Central memory CD8-positive, alpha-beta T cell (primary cell): ENCODE data around the gene SERTM2.

ENCODE experiments used
- ATAC-seq: fragments of 150-1000 bp; cut with Tn5 transposase; replicated peaks from 2 replicates; pipeline ENCODE4 v1.10.0; 2022; ENCODE audit warnings: mild to moderate bottlenecking, moderate FRiP score, moderate number of reproducible peaks; ENCODE audit not compliant: poor library complexity, severe bottlenecking; ENCODE audit errors: extremely low read depth
- DNase-seq, 2 donors: peaks; one replicate each; pipeline ENCODE4 v3.0.0; 2021; ENCODE audit warnings: low spot score in 2 of 2
- H3K27ac Mint-ChIP-seq: one replicate; pipeline ENCODE4 v1.8.0; 2022; ENCODE audit warnings: low read depth, mild to moderate bottlenecking, moderate library complexity, mixed read lengths
- H3K27me3 Mint-ChIP-seq: one replicate; pipeline ENCODE4 v1.8.0; 2022; ENCODE audit warnings: mixed read lengths
- H3K36me3 Mint-ChIP-seq: one replicate; pipeline ENCODE4 v1.8.0; 2022; ENCODE audit warnings: mild to moderate bottlenecking, moderate library complexity, mixed read lengths; ENCODE audit not compliant: insufficient read depth
- H3K4me1 Mint-ChIP-seq: one replicate; pipeline ENCODE4 v1.8.0; 2022; ENCODE audit warnings: mixed read lengths
- H3K4me3 Mint-ChIP-seq: one replicate; pipeline ENCODE4 v1.8.0; 2022; ENCODE audit warnings: mild to moderate bottlenecking, moderate library complexity, mixed read lengths
- H3K9me3 Mint-ChIP-seq: one replicate; pipeline ENCODE4 v1.8.0; 2022; ENCODE audit warnings: mixed read lengths

SERTM2 gene

DNA sequence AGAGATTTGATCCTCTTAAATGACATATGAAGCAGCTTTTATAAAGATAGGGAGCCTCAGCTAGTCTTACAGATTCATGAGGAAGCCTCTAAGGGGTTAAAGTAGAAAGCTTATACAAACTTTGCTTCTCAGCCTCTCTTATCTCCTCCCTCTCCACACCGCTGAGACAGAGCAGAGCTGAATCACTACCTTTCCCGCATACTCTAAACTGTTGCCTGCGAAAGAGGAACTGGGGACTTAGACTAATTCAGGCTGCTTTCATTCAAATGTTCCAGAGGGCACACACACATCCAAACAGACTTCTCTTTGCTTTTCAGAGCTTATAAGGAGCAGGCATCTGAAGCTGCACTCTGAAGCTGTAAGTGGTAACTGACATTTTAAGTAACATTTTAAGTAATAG lies at the start of gene SERTM2:
Gene SERTM2, plus strand, starts transcription at position 169 of the 400 bp plus-strand sequence. CDS start 7,213 bp downstream, outside the sequence.
- no peak for DNase-seq
- no peak for ATAC-seq
- Mint-ChIP-seq H3K27ac (no peak within 1 kb of the TSS), H3K9me3 (no peaks in the 10 kb centered on the region), H3K4me1 (no peaks in the 10 kb centered on the region), H3K27me3 (no peaks in the 10 kb centered on the region), H3K4me3 (no peak within 1 kb of the TSS), H3K36me3 (no peaks in the 10 kb centered on the region)

GRCh38 chrX:111465669-111466068 lies 45.8 kb upstream of the SERTM2 start:
- no peaks in the 10 kb centered on the region for H3K4me1 Mint-ChIP-seq
- H3K27ac Mint-ChIP-seq: no peak overlapping the region
- no peak overlapping the region for H3K4me3 Mint-ChIP-seq
- peaks cover 2% of the 10 kb centered on the region for H3K36me3 Mint-ChIP-seq
- H3K27me3 Mint-ChIP-seq: no peaks in the 10 kb centered on the region
- DNase-seq (no peak), ATAC-seq (no peak)
- H3K9me3 Mint-ChIP-seq: peaks cover 5% of the 10 kb centered on the region

DNA sequence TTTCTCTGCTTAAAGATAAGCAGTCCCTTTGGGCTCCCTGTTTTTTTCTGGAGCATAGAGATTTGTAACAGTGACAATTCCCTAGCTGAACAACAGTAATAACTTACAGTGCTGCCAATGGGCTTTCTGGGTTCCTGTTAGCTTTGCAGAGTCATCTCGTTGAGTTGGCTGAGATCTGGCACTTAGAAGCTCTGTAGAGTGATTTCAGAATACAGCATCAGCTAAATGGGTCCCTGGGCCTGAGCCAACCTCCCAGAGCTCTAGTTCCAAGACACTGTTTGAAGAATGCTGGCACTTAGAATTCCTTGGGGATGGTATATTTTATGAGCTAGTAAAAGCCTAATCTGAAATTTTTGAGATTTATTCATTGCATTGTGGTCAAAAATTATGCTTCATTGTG lies 43.5 kb upstream of the SERTM2 start:
- H3K9me3 Mint-ChIP-seq: peaks cover 14% of the 10 kb centered on the region
- ATAC-seq (no peak), DNase-seq (no peak)
- H3K27me3 Mint-ChIP-seq: no peaks in the 10 kb centered on the region
- no peaks in the 10 kb centered on the region for H3K36me3 Mint-ChIP-seq
- no peak overlapping the region for H3K27ac Mint-ChIP-seq
- no peaks in the 10 kb centered on the region for H3K4me1 Mint-ChIP-seq
- no peak overlapping the region for H3K4me3 Mint-ChIP-seq

DNA sequence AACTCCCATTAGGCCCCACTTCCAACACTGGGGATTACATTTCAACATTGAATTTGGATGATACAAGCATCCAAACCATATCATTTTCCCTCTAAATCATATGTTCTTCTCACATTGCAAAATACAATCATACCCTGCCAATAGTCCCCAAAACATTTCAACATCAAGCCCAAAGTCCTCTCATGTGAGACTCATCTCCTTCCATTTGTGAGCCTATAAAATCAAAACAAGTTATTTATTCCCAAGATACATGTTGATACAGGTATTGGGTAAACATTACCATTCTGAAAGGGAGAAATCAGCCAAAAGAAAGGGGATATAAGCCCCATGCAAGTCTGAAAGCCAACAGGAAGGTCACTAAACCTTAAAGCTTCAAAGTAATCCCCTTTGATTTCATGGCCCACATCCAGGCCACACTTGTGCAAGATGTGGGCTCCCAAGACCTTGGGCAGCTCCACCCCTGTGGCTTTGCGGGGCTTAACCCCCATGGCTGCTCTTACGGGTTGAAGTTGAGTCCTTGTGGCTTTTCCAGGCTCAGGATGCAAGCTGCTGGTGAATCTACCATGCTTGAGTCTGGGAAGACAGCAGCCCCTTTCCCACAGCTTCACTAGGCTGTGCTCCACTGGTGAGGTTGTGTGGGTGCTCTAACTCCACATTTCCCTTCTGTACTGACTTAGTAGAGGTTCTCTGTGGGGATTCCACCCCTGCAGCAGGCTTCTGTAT lies 40.6 kb upstream of the SERTM2 start:
- Mint-ChIP-seq H3K27me3 (no peaks in the 10 kb centered on the region), H3K4me3 (no peak overlapping the region)
- no peak for ATAC-seq

GRCh38 chrX:111481896-111482295 lies 29.5 kb upstream of the SERTM2 start:
- Mint-ChIP-seq H3K4me1 (no peaks in the 10 kb centered on the region), H3K27me3 (no peaks in the 10 kb centered on the region)

More for the DNA sequence above, 40.6 kb upstream of the SERTM2 start:
- H3K9me3 Mint-ChIP-seq: peaks cover 14% of the 10 kb centered on the region
- no peak for DNase-seq
- no peaks in the 10 kb centered on the region for H3K4me1 Mint-ChIP-seq
- H3K36me3 Mint-ChIP-seq: no peaks in the 10 kb centered on the region
- H3K27ac Mint-ChIP-seq: no peak overlapping the region

DNA sequence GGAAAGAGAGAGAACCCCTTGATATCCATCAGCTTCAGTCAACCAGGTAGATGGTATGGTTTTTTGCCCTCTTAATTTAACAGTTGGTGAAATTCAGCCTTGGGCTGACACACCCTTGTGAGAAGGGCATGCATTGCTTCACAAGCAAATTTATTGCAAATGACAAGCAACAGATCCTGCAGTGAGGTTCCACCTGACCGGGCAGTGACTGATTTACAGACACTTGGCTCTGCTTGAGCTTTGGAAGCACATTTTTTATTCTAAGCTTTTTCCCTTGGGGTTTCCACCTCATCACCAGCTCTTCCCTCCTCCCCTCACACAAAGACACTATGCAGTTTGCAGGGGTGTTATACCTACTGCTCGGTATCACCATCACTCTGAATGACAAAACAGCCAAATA lies 28.3 kb upstream of the SERTM2 start:
- Mint-ChIP-seq H3K9me3 (no peaks in the 10 kb centered on the region), H3K36me3 (no peaks in the 10 kb centered on the region)

More at GRCh38 chrX:111481896-111482295, 29.5 kb upstream of the SERTM2 start:
- Mint-ChIP-seq H3K4me3 (no peak overlapping the region), H3K36me3 (no peaks in the 10 kb centered on the region), H3K27ac (no peak overlapping the region), H3K9me3 (no peaks in the 10 kb centered on the region)
- DNase-seq (no peak), ATAC-seq (no peak)

GRCh38 chrX:111483881-111484280 lies 27.6 kb upstream of the SERTM2 start:
- Mint-ChIP-seq H3K27me3 (no peaks in the 10 kb centered on the region), H3K9me3 (no peaks in the 10 kb centered on the region), H3K36me3 (no peaks in the 10 kb centered on the region), H3K4me1 (no peaks in the 10 kb centered on the region), H3K4me3 (no peak overlapping the region), H3K27ac (no peak overlapping the region)
- ATAC-seq (no peak), DNase-seq (no peak)

More for the DNA sequence above, 28.3 kb upstream of the SERTM2 start:
- no peak for DNase-seq
- Mint-ChIP-seq H3K4me1 (no peaks in the 10 kb centered on the region), H3K27ac (no peak overlapping the region), H3K27me3 (no peaks in the 10 kb centered on the region), H3K4me3 (no peak overlapping the region)
- ATAC-seq: no peak

DNA sequence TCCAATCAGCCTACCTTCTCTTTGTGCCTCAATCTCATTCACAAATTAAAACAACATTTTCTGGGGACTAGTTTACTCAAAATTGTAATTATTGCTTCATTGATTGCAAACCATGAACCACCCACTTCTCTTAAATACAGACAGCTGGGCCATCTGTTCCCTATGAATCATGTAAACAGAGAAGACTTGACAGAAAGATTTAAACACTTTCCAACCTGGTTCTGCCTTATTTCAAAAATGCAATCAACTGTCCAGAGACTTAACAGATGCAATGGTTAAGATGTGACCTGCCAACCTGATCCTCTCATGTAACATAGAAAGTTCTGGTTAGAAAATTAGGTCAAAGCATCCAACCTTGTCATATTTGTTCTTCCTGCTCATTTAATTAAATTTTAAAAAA lies 20.8 kb upstream of the SERTM2 start:
- no peaks in the 10 kb centered on the region for H3K36me3 Mint-ChIP-seq
- no peak for ATAC-seq
- H3K4me3 Mint-ChIP-seq: no peak overlapping the region
- H3K27me3 Mint-ChIP-seq: no peaks in the 10 kb centered on the region
- H3K9me3 Mint-ChIP-seq: no peaks in the 10 kb centered on the region
- H3K4me1 Mint-ChIP-seq: no peaks in the 10 kb centered on the region
- no peak overlapping the region for H3K27ac Mint-ChIP-seq
- DNase-seq: no peak

DNA sequence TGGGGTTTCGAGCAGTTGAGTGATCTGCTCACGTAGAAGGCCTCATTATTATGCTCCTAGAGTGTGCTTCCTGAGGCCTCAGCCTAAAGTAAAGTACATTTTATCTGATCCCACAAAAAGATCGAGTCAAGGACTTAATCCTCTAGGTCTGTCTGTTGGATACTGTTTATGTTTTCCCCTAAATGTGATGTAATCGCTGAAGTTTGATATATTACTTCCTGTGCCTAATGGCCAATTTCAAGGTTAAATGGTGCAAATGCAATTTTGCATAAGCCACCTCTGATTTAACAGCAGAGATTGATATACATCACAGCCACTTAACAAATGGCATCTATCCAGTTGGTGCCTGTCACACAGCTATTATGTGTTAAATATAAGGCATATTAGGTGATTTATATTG lies 19.4 kb upstream of the SERTM2 start:
- no peak overlapping the region for H3K27ac Mint-ChIP-seq

DNA sequence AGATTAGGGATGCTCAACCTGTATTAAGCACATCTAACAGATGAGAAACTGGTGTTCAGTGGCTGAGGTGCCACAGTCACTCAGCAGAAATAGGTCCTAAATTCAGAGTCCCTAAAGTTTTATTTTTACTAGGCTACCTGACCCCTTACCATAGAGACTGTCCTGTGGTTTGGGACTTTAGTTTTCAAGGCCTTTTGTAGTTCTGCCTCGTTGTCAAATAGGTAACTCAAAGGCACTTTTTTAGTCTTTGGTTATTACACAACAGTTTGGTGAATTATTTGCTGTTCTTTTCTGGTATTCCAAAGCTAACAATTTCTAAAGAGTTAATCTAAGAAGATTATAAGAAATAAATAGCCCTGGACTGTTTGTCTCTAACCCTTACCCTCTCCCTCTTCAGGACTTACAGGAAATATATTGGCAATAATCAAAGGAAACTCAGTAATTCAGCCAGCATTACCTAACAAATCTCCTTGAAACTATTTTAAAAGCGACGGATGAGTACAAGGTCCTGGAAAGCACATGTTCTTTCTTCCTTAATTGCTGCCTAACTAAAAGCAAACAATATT lies 12.8 kb upstream of the SERTM2 start:
- H3K9me3 Mint-ChIP-seq: no peaks in the 10 kb centered on the region
- H3K27me3 Mint-ChIP-seq: no peaks in the 10 kb centered on the region
- DNase-seq (no peak), ATAC-seq (no peak)
- H3K27ac Mint-ChIP-seq: no peak overlapping the region
- no peak overlapping the region for H3K4me3 Mint-ChIP-seq
- H3K4me1 Mint-ChIP-seq: no peaks in the 10 kb centered on the region
- H3K36me3 Mint-ChIP-seq: no peaks in the 10 kb centered on the region

More for the DNA sequence above, 19.4 kb upstream of the SERTM2 start:
- Mint-ChIP-seq H3K4me3 (no peak overlapping the region), H3K9me3 (no peaks in the 10 kb centered on the region), H3K4me1 (no peaks in the 10 kb centered on the region), H3K27me3 (no peaks in the 10 kb centered on the region), H3K36me3 (no peaks in the 10 kb centered on the region)
- DNase-seq: no peak
- no peak for ATAC-seq

- Mint-ChIP-seq H3K36me3 (no peaks in the 10 kb centered on the region), H3K4me3 (no peak overlapping the region), H3K9me3 (no peaks in the 10 kb centered on the region), H3K4me1 (no peaks in the 10 kb centered on the region), H3K27me3 (no peaks in the 10 kb centered on the region), H3K27ac (no peak overlapping the region)
- no peak for DNase-seq
- ATAC-seq: no peak
Observed at GRCh38 chrX:111503485-111503993, 7.9 kb upstream of the SERTM2 start.

GRCh38 chrX:111504941-111505340 lies 6.5 kb upstream of the SERTM2 start:
- Mint-ChIP-seq H3K27ac (no peak overlapping the region), H3K9me3 (no peaks in the 10 kb centered on the region), H3K4me1 (no peaks in the 10 kb centered on the region), H3K27me3 (no peaks in the 10 kb centered on the region), H3K4me3 (no peak overlapping the region), H3K36me3 (no peaks in the 10 kb centered on the region)
- no peak for DNase-seq
- ATAC-seq: no peak

GRCh38 chrX:111505783-111506182 lies 5.7 kb upstream of the SERTM2 start:
- no peak for ATAC-seq
- no peaks in the 10 kb centered on the region for H3K27me3 Mint-ChIP-seq
- no peaks in the 10 kb centered on the region for H3K36me3 Mint-ChIP-seq
- no peaks in the 10 kb centered on the region for H3K4me1 Mint-ChIP-seq
- DNase-seq: no peak
- no peak overlapping the region for H3K27ac Mint-ChIP-seq
- H3K4me3 Mint-ChIP-seq: no peak overlapping the region
- H3K9me3 Mint-ChIP-seq: no peaks in the 10 kb centered on the region
